A549 (cell line): ENCODE measurements around the gene EPN2. TPM values are rescaled to one million over a fixed set of nuclear protein-coding genes. Genes with fewer than 3 reads are reported as not detected.

Experiments used
- ATAC-seq, 2 experiments: fragments of 200-7000 bp in 1 of 2; fragments of >200 bp in 1 of 2; cut with Nextera tagmentation in 1 of 2; cut with Tn5 transposase in 1 of 2; 3 replicates each; pipeline versions ENCODE4 v1.8.0 to v1.9.1; 2018 to 2020; ENCODE audit warnings: mild to moderate bottlenecking in 1 of 2, moderate library complexity in 1 of 2
- CTCF ChIA-PET: fragments of 300-600 bp; sonication (Branson Sonifier 250); formaldehyde crosslinking; extraction: SDS; loops from one replicate; lab custom pipeline; 2021; ENCODE audit warnings: antibody characterized with exemption, inconsistent platforms; lab: Yijun Ruan, JAX
- POLR2A ChIA-PET: fragments of 350-600 bp; formaldehyde crosslinking; extraction: SDS; loops from one replicate; lab custom pipeline; 2021; ENCODE audit warnings: antibody characterized with exemption, inconsistent platforms; lab: Yijun Ruan, JAX
- DNase-seq, 2 experiments: peaks; one replicate each; pipeline versions ENCODE4 v3.0.0 to v3.0.0-alpha.2; 2011 to 2016; ENCODE audit warnings: low read depth in 1 of 2, low spot score in 1 of 2
- FAIRE-seq: peaks from 2 replicates; lab custom pipeline; 2011; peaks lifted over from hg19 to GRCh38; lab: Jason Lieb, UNC
- H3K27ac ChIP-seq, 2 experiments: fragments of >200 bp; sonication (Bioruptor Twin); formaldehyde crosslinking; 3 replicates each; pipeline ENCODE4 v1.5.1; 2016 to 2017
- H3K4me1 ChIP-seq: fragments of >200 bp; sonication (Bioruptor Twin); formaldehyde crosslinking; 3 replicates; pipeline ENCODE4 v1.6.1; 2016
- H3K4me2 ChIP-seq: fragments of >200 bp; sonication (Bioruptor Twin); formaldehyde crosslinking; 3 replicates; pipeline ENCODE4 v1.6.1; 2016
- H3K4me3 ChIP-seq: fragments of >200 bp; sonication (Bioruptor Twin); formaldehyde crosslinking; 3 replicates; pipeline ENCODE4 v1.5.1; 2016
- H3K9me3 ChIP-seq: fragments of >200 bp; sonication (Bioruptor Twin); formaldehyde crosslinking; 3 replicates; pipeline ENCODE4 v1.6.1; 2016
- BCL3 ChIP-seq: fragments of >200 bp; sonication (Bioruptor Twin); formaldehyde crosslinking; IDR thresholded peaks from 3 replicates; pipeline ENCODE4 v1.6.1; 2016
- BHLHE40 ChIP-seq: IDR thresholded peaks from 2 replicates; pipeline ENCODE4 v1.6.1; 2012; ENCODE audit warnings: low read depth, low read length, inconsistent platforms
- CHD2 ChIP-seq: fragments of 150-350 bp; IDR thresholded peaks from 2 replicates; pipeline ENCODE4 v1.6.1; 2014; ENCODE audit warnings: low read length; ENCODE audit not compliant: partially characterized antibody
- EHF ChIP-seq: fragments of 250-450 bp; sonication (Bioruptor Pico); IDR thresholded peaks from 2 replicates; pipeline ENCODE4 v1.5.0; 2020; ENCODE audit warnings: mild to moderate bottlenecking
- GATA3 ChIP-seq: IDR thresholded peaks from 2 replicates; pipeline ENCODE4 v1.6.1; 2012; ENCODE audit warnings: borderline replicate concordance
- HOXA7 ChIP-seq: fragments of 250-450 bp; sonication (Bioruptor Pico); IDR thresholded peaks from 2 replicates; pipeline ENCODE4 v1.5.0; 2020; ENCODE audit warnings: mild to moderate bottlenecking, moderate library complexity
- HOXB13 ChIP-seq: fragments of 250-450 bp; sonication (Bioruptor Pico); IDR thresholded peaks from 2 replicates; pipeline ENCODE4 v1.5.0; 2020; ENCODE audit warnings: low read depth, mild to moderate bottlenecking, moderate library complexity
- JUN ChIP-seq, 2 experiments: fragments of >200 bp; sonication (Bioruptor Twin); formaldehyde crosslinking; IDR thresholded peaks; 2 replicates in 1 of 2; 3 replicates in 1 of 2; pipeline ENCODE4 v1.6.1; 2016 to 2017
- JUNB ChIP-seq: fragments of >200 bp; sonication (Bioruptor Twin); formaldehyde crosslinking; IDR thresholded peaks from 2 replicates; pipeline ENCODE4 v1.6.1; 2016
- KDM1A ChIP-seq: fragments of 200-600 bp; sonication (generic); IDR thresholded peaks from 2 replicates; pipeline ENCODE4 v1.6.1; 2016; ENCODE audit warnings: low read depth, mild to moderate bottlenecking
- MAZ ChIP-seq: fragments of 150-350 bp; IDR thresholded peaks from 2 replicates; pipeline ENCODE4 v1.6.1; 2014; ENCODE audit warnings: antibody characterized with exemption, low read depth, low read length, borderline replicate concordance
- MYC ChIP-seq: IDR thresholded peaks from 2 replicates; pipeline ENCODE4 v1.6.1; 2012; ENCODE audit warnings: mild to moderate bottlenecking, inconsistent platforms, low read length, improper control_type of control experiment, borderline replicate concordance
- NFE2L2 ChIP-seq: fragments of 150-350 bp; conservative IDR thresholded peaks from 2 replicates; pipeline ENCODE4 v1.6.1; 2014; ENCODE audit warnings: low read length
- NR3C1 ChIP-seq: fragments of >200 bp; sonication (Bioruptor Twin); formaldehyde crosslinking; IDR thresholded peaks from 3 replicates; pipeline ENCODE4 v1.6.1; 2017
- PHF8 ChIP-seq: fragments of 200-600 bp; sonication (generic); IDR thresholded peaks from 2 replicates; pipeline ENCODE4 v1.6.1; 2016; ENCODE audit warnings: low read depth, mild to moderate bottlenecking, antibody characterized with exemption, moderate library complexity, borderline replicate concordance
- RARB ChIP-seq: fragments of 250-450 bp; sonication (Bioruptor Pico); IDR thresholded peaks from 2 replicates; pipeline ENCODE4 v1.8.0; 2021; ENCODE audit warnings: mild to moderate bottlenecking, moderate library complexity
- RCOR1 ChIP-seq: fragments of 150-350 bp; IDR thresholded peaks from 2 replicates; pipeline ENCODE4 v1.6.1; 2014; ENCODE audit warnings: antibody characterized with exemption, low read length, low read depth
- REST ChIP-seq: fragments of 200-600 bp; sonication (generic); IDR thresholded peaks from 2 replicates; pipeline ENCODE4 v1.6.1; 2016; ENCODE audit warnings: antibody characterized with exemption, mild to moderate bottlenecking, moderate library complexity
- SREBF2 ChIP-seq: fragments of 450-650 bp; IDR thresholded peaks from 2 replicates; pipeline ENCODE4 v1.6.1; 2014; ENCODE audit warnings: mild to moderate bottlenecking, moderate library complexity
- TP53 ChIP-seq: fragments of 250-450 bp; sonication (Bioruptor Pico); IDR thresholded peaks from 2 replicates; pipeline ENCODE4 v1.5.0; 2021; ENCODE audit warnings: mild to moderate bottlenecking, moderate library complexity
- USF2 ChIP-seq: fragments of 450-650 bp; IDR thresholded peaks from 2 replicates; pipeline ENCODE4 v1.6.1; 2014; ENCODE audit warnings: antibody characterized with exemption
- ZNF302 ChIP-seq: fragments of 250-450 bp; sonication (Bioruptor Pico); IDR thresholded peaks from 2 replicates; pipeline ENCODE4 v1.9.0; 2021; ENCODE audit warnings: inconsistent platforms, mild to moderate bottlenecking, moderate library complexity
- WGBS: methylation state at CpG from one replicate; pipeline ENCODE4 v1.1.6; 2017; ENCODE audit errors: missing lambda C conversion rate; 5-methylcytosine and 5-hydroxymethylcytosine counted together
- polyA plus RNA-seq, 4 experiments: library from polyadenylated mRNA; depleted of rRNA in 3 of 4; stranded (reverse); fragments of >200 nt; fragmentation: RNase III in 1 of 4; extraction: RNeasy Plus Mini Kit Qiagen cat#74134 plus additional on column Dnase treatment in 1 of 4; gene quantifications; 2 replicates in 3 of 4; 3 replicates in 1 of 4; pipeline ENCODE4 v1.2.3, GENCODE V29; 2011 to 2017
- TF ChIP-seq, protein P1 (sequence below): IDR thresholded peaks from 2 replicates; pipeline ENCODE4 v1.6.1; 2012

The EPN2 gene
- polyA plus RNA-seq, 2 of the 4 experiments (the other 2 are of a cell fraction), result 32.1 to 33.8 TPM

GRCh38 chr17:19368229-19368628 is 131.1 kb downstream of the EPN2 start:
- 75% methylated on average over 4 of the region's 4 CpGs for WGBS
- no peak for DNase-seq
- no peak for FAIRE-seq
- ATAC-seq, result no peak
- CTCF ChIA-PET, result interaction anchor here (0.9 to 3.8 kb wide), 3 partner anchors 9 to 79 kb away, joined by 4 to 34 read pairs (median 14); partner anchors contain the start of gene MAPK7
- Histone ChIP-seq H3K9me3 (no peaks in the 10 kb centered on the region), H3K4me1 (peaks cover 18% of the 10 kb centered on the region), H3K4me2 (peak overlapping the region; percentile 4; the same call in 1 of the 3 replicates), H3K27ac (peak overlapping the region in 1 of 2 experiments; percentile 8; a peak in 1 of 6 replicates), H3K4me3 (no peak overlapping the region)
- TF ChIP-seq HOXA7 (CRISPR knock-in tag) (no peak), REST (no peak), CHD2 (no peak), HOXB13 (CRISPR knock-in tag) (no peak), RARB (no peak), JUNB (no peak), BCL3 (no peak), ZNF302 (CRISPR knock-in tag) (no peak)
- TF ChIP-seq, protein P1, sequence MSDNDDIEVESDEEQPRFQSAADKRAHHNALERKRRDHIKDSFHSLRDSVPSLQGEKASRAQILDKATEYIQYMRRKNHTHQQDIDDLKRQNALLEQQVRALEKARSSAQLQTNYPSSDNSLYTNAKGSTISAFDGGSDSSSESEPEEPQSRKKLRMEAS, result no peak
- POLR2A ChIA-PET, result interaction anchor here (0.7 to 1.9 kb wide), 2 partner anchors 9 to 10 kb away, joined by 4 to 9 read pairs; partner anchors contain the start of gene MAPK7

DNA sequence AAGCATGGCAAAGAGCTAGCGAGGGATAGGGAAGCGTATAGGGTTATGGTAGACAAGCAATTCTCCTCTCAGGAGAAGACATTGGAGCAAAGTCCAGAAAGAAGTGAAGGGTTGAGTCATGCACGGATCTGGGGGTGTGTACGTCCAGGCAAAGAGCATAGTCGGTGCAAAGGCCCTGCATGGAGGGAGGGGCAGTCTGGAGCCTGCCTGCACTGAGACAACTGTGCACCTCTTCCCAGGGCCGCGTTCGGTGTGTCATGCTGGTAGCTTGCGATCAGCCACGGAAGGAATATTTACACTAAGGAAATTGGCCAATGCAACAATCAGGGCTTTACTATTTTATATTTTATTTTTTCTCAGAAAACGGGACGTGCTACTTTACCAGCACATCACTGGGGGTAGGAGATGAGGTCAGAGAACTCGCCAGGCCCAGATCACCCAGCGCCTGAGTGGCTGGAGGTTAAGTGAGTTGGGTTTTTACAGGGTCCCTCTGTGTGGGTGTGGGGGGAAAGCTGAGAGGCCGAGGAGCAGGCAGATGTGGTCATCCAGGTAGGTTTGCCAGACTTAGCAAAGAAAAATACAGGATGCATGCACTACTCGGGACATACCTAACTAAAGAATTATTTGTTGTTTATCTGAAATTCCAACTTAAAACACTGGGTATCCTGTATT is 132.1 kb downstream of the EPN2 start:
- H3K9me3 ChIP-seq, result no peaks in the 10 kb centered on the region
- 83% methylated on average over 16 of the region's 16 CpGs for WGBS
- ChIA-PET CTCF (interaction anchor here (1.0 to 3.8 kb wide), 7 partner anchors 9 to 397 kb away, joined by 3 to 34 read pairs (median 4); partner anchors contain the start of genes MAPK7 and MFAP4), POLR2A (interaction anchor here (1.9 kb wide), 1 partner anchor 9 kb away, joined by 9 read pairs; the partner anchor contains the start of gene MAPK7)
- TF ChIP-seq NR3C1, result no peak
- no peak for TF ChIP-seq KDM1A
- no peak for TF ChIP-seq EHF (CRISPR knock-in tag)
- no peak for TF ChIP-seq RARB
- no peak for TF ChIP-seq BHLHE40
- no peak for TF ChIP-seq CHD2
- TF ChIP-seq, protein P1, result no peak
- TF ChIP-seq BCL3, result no peak
- TF ChIP-seq USF2, result no peak
- no peak for TF ChIP-seq TP53 (CRISPR knock-in tag)
- no peak for TF ChIP-seq MYC
- TF ChIP-seq RCOR1, result no peak
- no peak for TF ChIP-seq GATA3
- no peak for TF ChIP-seq ZNF302 (CRISPR knock-in tag)
- TF ChIP-seq NFE2L2, result no peak
- no peak for TF ChIP-seq PHF8
- TF ChIP-seq JUN (IDR thresholded peaks at IDR 0.05), result no peak
- no peak for TF ChIP-seq MAZ
- no peak for TF ChIP-seq SREBF2
- TF ChIP-seq HOXA7 (CRISPR knock-in tag), result no peak
- ATAC-seq (no peak), FAIRE-seq (no peak), DNase-seq (no peak)
- peaks cover 14% of the 10 kb centered on the region for H3K4me1 ChIP-seq
- H3K27ac ChIP-seq, result peak overlapping the region in 1 of 2 experiments; percentile 16; a peak in 1 of 6 replicates
- no peak overlapping the region for H3K4me3 ChIP-seq
- H3K4me2 ChIP-seq, result peak overlapping the region; percentile 4; the same call in 2 of the 3 replicates
